ENCODE data around the gene KLRB1.
"Not testable (repeated sequence)": the region's sequence is repeated elsewhere in the genome, so short reads cannot be mapped to it uniquely, and the experiment has no call there.

- TF ChIP-seq CTCF (IDR thresholded peaks at IDR 0.05; ENCODE audit: low read length); EZH2 (optimal IDR thresholded peaks at IDR 0.05; ENCODE audit: low read depth, low read length); EZH2phosphoT487 (IDR thresholded peaks at IDR 0.05; ENCODE audit: low read length): not testable (repeated sequence)
Observed at GRCh38 chr12:9564418-9564817, 43.3 kb downstream of the KLRB1 start.

Data from MM.1S (cell line).